HG02870 (cell line): ENCODE measurements around the gene SNAP91.
"Not testable (repeated sequence)": the region's sequence is repeated elsewhere in the genome, so short reads cannot be mapped to it uniquely, and the experiment has no call there.

Experiments used
- ATAC-seq: cut with Tn5 transposase; IDR thresholded peaks from one replicate; pipeline ENCODE4 v1.9.1; 2021; ENCODE audit warnings: mild to moderate bottlenecking, moderate library complexity; ENCODE audit not compliant: unreplicated experiment

Gene SNAP91

GRCh38 chr6:83551748-83552147 is 157.2 kb downstream of the SNAP91 start:
- ATAC-seq, result not testable (repeated sequence)

GRCh38 chr6:83550482-83550881 is 158.4 kb downstream of the SNAP91 start:
- not testable (repeated sequence) for ATAC-seq

GRCh38 chr6:83546636-83547035 is 162.3 kb downstream of the SNAP91 start:
- ATAC-seq, result no peak

- ATAC-seq, result no peak
Observed at GRCh38 chr6:83539678-83540077, 169.2 kb downstream of the SNAP91 start.

GRCh38 chr6:83536647-83537589 is 172.0 kb downstream of the SNAP91 start:
- no peak for ATAC-seq

- ATAC-seq, result peak; percentile 72
Observed at GRCh38 chr6:83536034-83536646, 172.8 kb downstream of the SNAP91 start.

GRCh38 chr6:83518816-83519480 is 190.0 kb downstream of the SNAP91 start:
- no peak for ATAC-seq

- no peak for ATAC-seq
Observed at GRCh38 chr6:83517500-83517899, 191.4 kb downstream of the SNAP91 start.

- peak; percentile 65 for ATAC-seq
Observed at GRCh38 chr6:83514866-83515466, 193.9 kb downstream of the SNAP91 start.

GRCh38 chr6:83514466-83514865 is 194.4 kb downstream of the SNAP91 start:
- no peak for ATAC-seq

- no peak for ATAC-seq
Observed at GRCh38 chr6:83511901-83512681, 196.8 kb downstream of the SNAP91 start, which contains the start of gene PRSS35. PRSS35 (plus strand) TSS chr6:83512534; CDS start chr6:83523442, 10,908 bp downstream.

GRCh38 chr6:83511266-83511665 is 197.6 kb downstream of the SNAP91 start:
- no peak for ATAC-seq

- ATAC-seq, result no peak
Observed at GRCh38 chr6:83510791-83511190, 198.1 kb downstream of the SNAP91 start.

- ATAC-seq, result no peak
Observed at GRCh38 chr6:83509441-83509840, 199.5 kb downstream of the SNAP91 start.

- ATAC-seq, result no peak
Observed at GRCh38 chr6:83505356-83505755, 203.5 kb downstream of the SNAP91 start.
